Smooth muscle cell (in vitro differentiated cells): ENCODE data around the gene MPP2. TPM values are rescaled to one million over a fixed set of nuclear protein-coding genes. Genes with fewer than 3 reads are reported as not detected.

Experiments
- DNase-seq: peaks from one replicate; lab custom pipeline; 2025; ENCODE audit not compliant: unreplicated experiment; lab: John Stamatoyannopoulos, UW
- H2AFZ ChIP-seq: fragments of 200-600 bp; sonication (generic); 2 replicates; pipeline ENCODE4 v1.6.0; 2016; ENCODE audit warnings: antibody characterized with exemption, low read depth, mild to moderate bottlenecking
- H3F3A ChIP-seq: fragments of 200-600 bp; sonication (generic); 2 replicates; pipeline ENCODE4 v1.6.0; 2017; ENCODE audit warnings: antibody characterized with exemption, low read depth
- H3K27ac ChIP-seq: fragments of 200-600 bp; sonication (generic); 2 replicates; pipeline ENCODE4 v1.5.1; 2016; ENCODE audit warnings: low read depth, mild to moderate bottlenecking
- H3K27me3 ChIP-seq: fragments of 200-600 bp; sonication (generic); 2 replicates; pipeline ENCODE4 v1.6.1; 2016; ENCODE audit warnings: low read depth, mild to moderate bottlenecking
- H3K36me3 ChIP-seq: fragments of 200-600 bp; sonication (generic); 2 replicates; pipeline ENCODE4 v1.5.1; 2016; ENCODE audit warnings: low read depth
- H3K4me1 ChIP-seq: fragments of 200-600 bp; sonication (generic); 2 replicates; pipeline ENCODE4 v1.5.1; 2016; ENCODE audit warnings: low read depth
- H3K4me2 ChIP-seq: fragments of 200-600 bp; sonication (generic); 2 replicates; pipeline ENCODE4 v1.6.0; 2016; ENCODE audit warnings: mild to moderate bottlenecking
- H3K4me3 ChIP-seq: fragments of 200-600 bp; sonication (generic); 2 replicates; pipeline ENCODE4 v1.5.1; 2016; ENCODE audit warnings: mild to moderate bottlenecking
- H3K79me2 ChIP-seq: fragments of 200-600 bp; sonication (generic); 2 replicates; pipeline ENCODE4 v1.6.0; 2016; ENCODE audit warnings: low read depth, mild to moderate bottlenecking
- H3K9ac ChIP-seq: fragments of 200-600 bp; sonication (generic); 2 replicates; pipeline ENCODE4 v1.6.0; 2016; ENCODE audit warnings: low read depth
- H3K9me3 ChIP-seq: fragments of 200-600 bp; sonication (generic); replicated peaks from 2 replicates; pipeline ENCODE4 v1.5.1; 2016; ENCODE audit warnings: low read depth
- H4K20me1 ChIP-seq: fragments of 200-600 bp; sonication (generic); 2 replicates; pipeline ENCODE4 v1.6.0; 2016; ENCODE audit warnings: low read depth
- WGBS: methylation state at CpG from one replicate; pipeline ENCODE4 v1.1.7; 2016; ENCODE audit warnings: low lambda C conversion rate; 5-methylcytosine and 5-hydroxymethylcytosine counted together
- polyA plus RNA-seq: library from polyadenylated mRNA; unstranded; fragments of >200 nt; fragmentation: Nextera tagmentation; extraction: Ambion mirVana; gene quantifications from 2 replicates; pipeline ENCODE4 v1.2.1, GENCODE V29; 2016
- total RNA-seq: library from RNA; depleted of rRNA; stranded (reverse); fragments of >200 nt; gene quantifications from 2 replicates; pipeline ENCODE4 v1.2.3, GENCODE V29; 2014
- TF ChIP-seq, protein P1 (sequence below): fragments of 200-600 bp; sonication (generic); IDR thresholded peaks from 2 replicates; pipeline ENCODE4 v1.5.1; 2017; ENCODE audit warnings: borderline replicate concordance, mild to moderate bottlenecking, antibody characterized with exemption; ENCODE audit not compliant: insufficient read depth, poor library complexity, severe bottlenecking

The MPP2 gene
- total and polyA plus RNA-seq, 2 experiments from 2014 or later, result 15.4 to 19.4 TPM

DNA sequence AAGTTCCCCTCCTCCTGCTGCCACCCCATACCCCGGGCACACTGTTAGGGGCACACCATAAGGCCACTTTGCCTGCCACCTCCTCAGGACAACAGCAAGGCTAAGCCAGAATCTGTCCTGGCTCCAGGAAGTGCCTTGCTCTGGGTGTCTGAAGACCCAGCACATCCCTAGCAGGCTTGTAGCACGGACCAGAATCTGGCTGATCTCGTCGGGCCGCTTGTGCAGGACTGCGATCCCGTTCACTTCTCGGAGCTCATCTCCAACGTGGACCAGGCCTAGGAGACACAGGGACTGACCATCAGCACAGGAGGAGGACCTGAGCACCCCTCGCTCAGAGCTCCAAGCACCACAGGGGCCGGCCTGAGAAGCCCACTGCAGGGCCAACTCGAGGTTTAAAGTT, 81.8 kb downstream of the MPP2 start:
- H3K36me3 ChIP-seq, result no peaks in the 10 kb centered on the region
- TF ChIP-seq, protein P1, sequence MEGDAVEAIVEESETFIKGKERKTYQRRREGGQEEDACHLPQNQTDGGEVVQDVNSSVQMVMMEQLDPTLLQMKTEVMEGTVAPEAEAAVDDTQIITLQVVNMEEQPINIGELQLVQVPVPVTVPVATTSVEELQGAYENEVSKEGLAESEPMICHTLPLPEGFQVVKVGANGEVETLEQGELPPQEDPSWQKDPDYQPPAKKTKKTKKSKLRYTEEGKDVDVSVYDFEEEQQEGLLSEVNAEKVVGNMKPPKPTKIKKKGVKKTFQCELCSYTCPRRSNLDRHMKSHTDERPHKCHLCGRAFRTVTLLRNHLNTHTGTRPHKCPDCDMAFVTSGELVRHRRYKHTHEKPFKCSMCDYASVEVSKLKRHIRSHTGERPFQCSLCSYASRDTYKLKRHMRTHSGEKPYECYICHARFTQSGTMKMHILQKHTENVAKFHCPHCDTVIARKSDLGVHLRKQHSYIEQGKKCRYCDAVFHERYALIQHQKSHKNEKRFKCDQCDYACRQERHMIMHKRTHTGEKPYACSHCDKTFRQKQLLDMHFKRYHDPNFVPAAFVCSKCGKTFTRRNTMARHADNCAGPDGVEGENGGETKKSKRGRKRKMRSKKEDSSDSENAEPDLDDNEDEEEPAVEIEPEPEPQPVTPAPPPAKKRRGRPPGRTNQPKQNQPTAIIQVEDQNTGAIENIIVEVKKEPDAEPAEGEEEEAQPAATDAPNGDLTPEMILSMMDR, result no peak
- no peaks in the 10 kb centered on the region for H3K9me3 ChIP-seq
- 94% methylated on average over 12 of the region's 12 CpGs for WGBS
- H2AFZ ChIP-seq, result no peak overlapping the region
- H3F3A ChIP-seq, result no peaks in the 10 kb centered on the region
- no peak overlapping the region for H3K27ac ChIP-seq
- H4K20me1 ChIP-seq, result no peaks in the 10 kb centered on the region
- H3K27me3 ChIP-seq, result no peaks in the 10 kb centered on the region
- DNase-seq, result no peak
- no peak overlapping the region for H3K4me2 ChIP-seq
- H3K9ac ChIP-seq, result no peak overlapping the region
- H3K4me3 ChIP-seq, result no peak overlapping the region
- H3K4me1 ChIP-seq, result no peaks in the 10 kb centered on the region
- no peaks in the 10 kb centered on the region for H3K79me2 ChIP-seq

Other genes starting within 250 kb of the MPP2 start
- 0.31 and 0.58 TPM in 2 replicates for gene MEOX1, start 245.6 kb downstream of the MPP2 start, total RNA-seq
- gene MEOX1, start 245.6 kb downstream of the MPP2 start, polyA plus RNA-seq, result 0.79 and 1.7 TPM in 2 replicates
- gene SOST, start 148.7 kb downstream of the MPP2 start, total RNA-seq, result not detected in 2 replicates
- gene SOST, start 148.7 kb downstream of the MPP2 start, polyA plus RNA-seq, result not detected in 2 replicates
- 33.2 and 34.4 TPM in 2 replicates for gene DUSP3, start 128.6 kb downstream of the MPP2 start, total RNA-seq
- gene DUSP3, start 128.6 kb downstream of the MPP2 start, polyA plus RNA-seq, result 25.6 and 35.9 TPM in 2 replicates
- 0.09 TPM in 2 replicates for gene CFAP97D1, start 127.1 kb downstream of the MPP2 start, total RNA-seq
- not detected in 2 replicates for gene CFAP97D1, start 127.1 kb downstream of the MPP2 start, polyA plus RNA-seq
- 6.7 and 11.6 TPM in 2 replicates for gene MPP3, start 74.4 kb downstream of the MPP2 start, total RNA-seq
- gene MPP3, start 74.4 kb downstream of the MPP2 start, polyA plus RNA-seq, result 7.7 and 8.1 TPM in 2 replicates
- not detected in 2 replicates for gene CD300LG, start 60.4 kb downstream of the MPP2 start, total RNA-seq
- not detected in 2 replicates for gene CD300LG, start 60.4 kb downstream of the MPP2 start, polyA plus RNA-seq
- gene PPY, start 34.9 kb upstream of the MPP2 start, total RNA-seq, result not detected in 2 replicates
- not detected in 2 replicates for gene PPY, start 34.9 kb upstream of the MPP2 start, polyA plus RNA-seq
- gene PYY, start 46.4 kb upstream of the MPP2 start, total RNA-seq, result not detected in 2 replicates
- gene PYY, start 46.4 kb upstream of the MPP2 start, polyA plus RNA-seq, result 0.33 TPM in 1 of 2 replicates, not detected in the other
- gene NAGS, start 97.1 kb upstream of the MPP2 start, total RNA-seq, result 0.49 and 1.3 TPM in 2 replicates
- gene NAGS, start 97.1 kb upstream of the MPP2 start, polyA plus RNA-seq, result 1.5 and 1.6 TPM in 2 replicates
- gene TMEM101, start 107.4 kb upstream of the MPP2 start, total RNA-seq, result 25.2 and 35.1 TPM in 2 replicates
- 36.1 and 39.9 TPM in 2 replicates for gene TMEM101, start 107.4 kb upstream of the MPP2 start, polyA plus RNA-seq
- 42.3 and 51.8 TPM in 2 replicates for gene LSM12, start 159.1 kb upstream of the MPP2 start, total RNA-seq
- 52.0 and 66.3 TPM in 2 replicates for gene LSM12, start 159.1 kb upstream of the MPP2 start, polyA plus RNA-seq
- gene G6PC3, start 163.2 kb upstream of the MPP2 start, total RNA-seq, result 32.1 and 40.2 TPM in 2 replicates
- 103 TPM in 2 replicates for gene G6PC3, start 163.2 kb upstream of the MPP2 start, polyA plus RNA-seq
- 48.7 and 65.3 TPM in 2 replicates for gene HDAC5, start 216.1 kb upstream of the MPP2 start, total RNA-seq
- 51.6 and 52.6 TPM in 2 replicates for gene HDAC5, start 216.1 kb upstream of the MPP2 start, polyA plus RNA-seq
- gene HROB, start 234.4 kb upstream of the MPP2 start, total RNA-seq, result 1.9 and 3.1 TPM in 2 replicates
- 3.7 and 4.6 TPM in 2 replicates for gene HROB, start 234.4 kb upstream of the MPP2 start, polyA plus RNA-seq